ENCODE measurements around the gene RNF112.

DNA sequence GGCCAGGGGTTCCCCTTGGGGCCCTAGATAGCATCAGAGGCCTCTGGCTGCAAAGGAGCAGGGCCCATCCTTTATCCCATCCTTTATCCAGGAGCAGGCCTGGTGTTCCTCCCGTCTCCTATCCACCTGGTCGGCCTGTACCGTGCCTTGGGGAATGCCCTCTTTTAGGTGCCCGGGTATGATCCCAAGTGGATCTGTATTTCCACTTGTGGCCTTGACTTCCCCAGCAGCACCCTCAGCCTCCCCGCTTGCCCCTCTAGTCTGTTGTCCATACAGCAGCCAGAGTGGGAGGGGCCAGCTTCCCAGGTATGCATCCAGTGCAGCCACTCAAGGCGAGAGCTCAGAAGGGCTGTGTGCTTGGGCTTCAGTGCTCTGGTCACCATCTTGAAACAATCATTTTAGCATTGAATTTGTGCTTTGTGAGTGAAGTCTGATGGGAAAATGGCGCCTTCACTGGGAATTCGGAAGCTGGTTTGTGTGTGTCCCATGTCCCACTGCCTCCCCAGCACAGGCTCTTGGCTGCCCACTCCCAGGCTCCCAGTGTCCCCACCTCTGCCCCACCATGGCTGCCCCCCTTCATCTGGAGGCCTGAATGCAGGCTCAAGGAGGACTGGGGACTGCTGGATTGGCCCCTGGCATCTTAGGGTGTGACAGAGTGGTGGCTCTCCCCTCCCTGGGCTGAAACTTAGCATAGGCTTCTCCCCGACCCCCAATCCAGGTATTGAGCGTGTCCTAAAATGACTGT, 3.3 kb upstream of the RNF112 start:
- TF ChIP-seq, protein P1, sequence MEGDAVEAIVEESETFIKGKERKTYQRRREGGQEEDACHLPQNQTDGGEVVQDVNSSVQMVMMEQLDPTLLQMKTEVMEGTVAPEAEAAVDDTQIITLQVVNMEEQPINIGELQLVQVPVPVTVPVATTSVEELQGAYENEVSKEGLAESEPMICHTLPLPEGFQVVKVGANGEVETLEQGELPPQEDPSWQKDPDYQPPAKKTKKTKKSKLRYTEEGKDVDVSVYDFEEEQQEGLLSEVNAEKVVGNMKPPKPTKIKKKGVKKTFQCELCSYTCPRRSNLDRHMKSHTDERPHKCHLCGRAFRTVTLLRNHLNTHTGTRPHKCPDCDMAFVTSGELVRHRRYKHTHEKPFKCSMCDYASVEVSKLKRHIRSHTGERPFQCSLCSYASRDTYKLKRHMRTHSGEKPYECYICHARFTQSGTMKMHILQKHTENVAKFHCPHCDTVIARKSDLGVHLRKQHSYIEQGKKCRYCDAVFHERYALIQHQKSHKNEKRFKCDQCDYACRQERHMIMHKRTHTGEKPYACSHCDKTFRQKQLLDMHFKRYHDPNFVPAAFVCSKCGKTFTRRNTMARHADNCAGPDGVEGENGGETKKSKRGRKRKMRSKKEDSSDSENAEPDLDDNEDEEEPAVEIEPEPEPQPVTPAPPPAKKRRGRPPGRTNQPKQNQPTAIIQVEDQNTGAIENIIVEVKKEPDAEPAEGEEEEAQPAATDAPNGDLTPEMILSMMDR (IDR thresholded peaks at IDR 0.05): no peak
- no peak for TF ChIP-seq EZH2 (IDR thresholded peaks at IDR 0.05)
